Activated CD4-positive, alpha-beta T cell treated with anti-CD3 and anti-CD28 coated beads for 36 hours (primary cell): Measurements from ENCODE around the gene RAD51B. TPM values are rescaled to one million over a fixed set of nuclear protein-coding genes. Genes with fewer than 3 reads are reported as not detected.

Experiments
- ATAC-seq: fragments of 200-7000 bp; cut with Tn5 transposase; one replicate; pipeline ENCODE4 v1.10.0; 2021; ENCODE audit warnings: mild to moderate bottlenecking, moderate library complexity
- CTCF ChIA-PET: fragments of 350-600 bp; sonication (Branson Sonifier 250); formaldehyde crosslinking; loops from one replicate; lab custom pipeline; 2021; ENCODE audit warnings: antibody characterized with exemption; lab: Charles Lee
- POLR2A ChIA-PET: fragments of 350-600 bp; sonication (Branson Sonifier 250); formaldehyde crosslinking; loops from one replicate; lab custom pipeline; 2021; ENCODE audit warnings: antibody characterized with exemption, inconsistent platforms; lab: Charles Lee
- DNase-seq: peaks from one replicate; pipeline ENCODE4 v3.0.0-alpha.2; 2020
- H3K27ac Mint-ChIP-seq: one replicate; pipeline ENCODE4 v1.8.0; 2021; ENCODE audit warnings: mixed read lengths
- H3K27me3 Mint-ChIP-seq: one replicate; pipeline ENCODE4 v1.8.0; 2021; ENCODE audit warnings: mixed read lengths
- H3K36me3 Mint-ChIP-seq: one replicate; pipeline ENCODE4 v1.8.0; 2021; ENCODE audit warnings: low read depth, mixed read lengths
- H3K4me1 Mint-ChIP-seq: one replicate; pipeline ENCODE4 v1.8.0; 2021; ENCODE audit warnings: mixed read lengths
- H3K4me3 Mint-ChIP-seq: one replicate; pipeline ENCODE4 v1.8.0; 2021; ENCODE audit warnings: mild to moderate bottlenecking, moderate library complexity, mixed read lengths
- H3K9me3 Mint-ChIP-seq: one replicate; pipeline ENCODE4 v1.8.0; 2021; ENCODE audit warnings: low read depth, mixed read lengths
- intact Hi-C, 2 experiments: fragments of 100-400 bp; cut with DNase I in 1 of 2; cut with micrococcal nuclease in 1 of 2; formaldehyde crosslinking; loops; one replicate each; pipeline versions ENCODE4 v1.14.2 to v1.15.1; 2022 to 2024; cut with DNase I, micrococcal nuclease
- total RNA-seq, 2 experiments: library from RNA; stranded (reverse); gene quantifications; one replicate each; pipeline ENCODE4 v1.2.3, GENCODE V29; 2021

The RAD51B gene
- total RNA-seq, 2 experiments from 2014 or later = 26.4 to 39.9 TPM

GRCh38 chr14:68586896-68587751 lies 767.5 kb downstream of the RAD51B start:
- ATAC-seq (no peak), DNase-seq (no peak)
- ChIA-PET POLR2A (no interaction called here), CTCF (interaction anchor here (0.7 to 1.0 kb wide), 4 partner anchors 9 to 294 kb away, joined by 3 to 5 read pairs (median 4); no protein-coding TSS in a partner anchor)
- Mint-ChIP-seq H3K36me3 (no peaks in the 10 kb centered on the region), H3K4me3 (no peak overlapping the region), H3K27ac (no peak overlapping the region), H3K27me3 (no peaks in the 10 kb centered on the region), H3K4me1 (no peaks in the 10 kb centered on the region), H3K9me3 (no peaks in the 10 kb centered on the region)
- intact Hi-C loops = no loop called here

- DNase-seq (no peak), ATAC-seq (no peak)
- Mint-ChIP-seq H3K27me3 (no peaks in the 10 kb centered on the region), H3K9me3 (no peaks in the 10 kb centered on the region), H3K27ac (no peak overlapping the region), H3K4me3 (no peak overlapping the region), H3K36me3 (no peaks in the 10 kb centered on the region), H3K4me1 (no peaks in the 10 kb centered on the region)
- intact Hi-C loops = no loop called here
- ChIA-PET POLR2A (interaction anchor here (0.7 kb wide), 1 partner anchor 115 kb away, joined by 3 read pairs; no protein-coding TSS in a partner anchor), CTCF (interaction anchor here (1.0 kb wide), 2 partner anchors 115 to 122 kb away, joined by 3 to 5 read pairs; no protein-coding TSS in a partner anchor)
Measured at GRCh38 chr14:68587931-68588330, 768.4 kb downstream of the RAD51B start.

GRCh38 chr14:68589447-68590200 lies 770.0 kb downstream of the RAD51B start:
- H3K4me1 Mint-ChIP-seq = peaks cover 12% of the 10 kb centered on the region

GRCh38 chr14:68590201-68590522 lies 770.6 kb downstream of the RAD51B start:
- Mint-ChIP-seq H3K4me3 (no peak overlapping the region), H3K36me3 (no peaks in the 10 kb centered on the region), H3K4me1 (peaks cover 12% of the 10 kb centered on the region), H3K27me3 (no peaks in the 10 kb centered on the region), H3K9me3 (no peaks in the 10 kb centered on the region), H3K27ac (no peak overlapping the region)
- DNase-seq (no peak), ATAC-seq (no peak)
- POLR2A ChIA-PET = interaction anchor here (0.7 to 1.1 kb wide), 2 partner anchors 11 to 26 kb away, joined by 3 read pairs; no protein-coding TSS in a partner anchor
- intact Hi-C loops = no loop called here
- CTCF ChIA-PET = no interaction called here

More at GRCh38 chr14:68589447-68590200, 770.0 kb downstream of the RAD51B start:
- no peak for ATAC-seq
- Mint-ChIP-seq H3K9me3 (no peaks in the 10 kb centered on the region), H3K27ac (no peak overlapping the region), H3K36me3 (no peaks in the 10 kb centered on the region), H3K27me3 (no peaks in the 10 kb centered on the region), H3K4me3 (no peak overlapping the region)
- POLR2A ChIA-PET = interaction anchor here (0.7 to 1.1 kb wide), 2 partner anchors 12 to 26 kb away, joined by 3 read pairs; no protein-coding TSS in a partner anchor
- DNase-seq = no peak
- intact Hi-C loops = no loop called here
- CTCF ChIA-PET = no interaction called here

- Mint-ChIP-seq H3K4me1 (peaks cover 12% of the 10 kb centered on the region), H3K27ac (no peak overlapping the region), H3K4me3 (no peak overlapping the region), H3K36me3 (no peaks in the 10 kb centered on the region), H3K27me3 (no peaks in the 10 kb centered on the region), H3K9me3 (no peaks in the 10 kb centered on the region)
- no peak for ATAC-seq
- ChIA-PET POLR2A (no interaction called here), CTCF (interaction anchor here (0.6 kb wide), 1 partner anchor 249 kb away, joined by 3 read pairs; no protein-coding TSS in a partner anchor)
- DNase-seq = no peak
- intact Hi-C loops = no loop called here
Measured at GRCh38 chr14:68591786-68592185, 772.2 kb downstream of the RAD51B start.

- Mint-ChIP-seq H3K4me1 (peaks cover 12% of the 10 kb centered on the region), H3K27ac (no peak overlapping the region), H3K27me3 (no peaks in the 10 kb centered on the region), H3K36me3 (no peaks in the 10 kb centered on the region), H3K4me3 (no peak overlapping the region), H3K9me3 (no peaks in the 10 kb centered on the region)
- POLR2A ChIA-PET = no interaction called here
- CTCF ChIA-PET = interaction anchor here (0.7 kb wide), 2 partner anchors 11 to 66 kb away, joined by 3 read pairs; no protein-coding TSS in a partner anchor
- DNase-seq (no peak), ATAC-seq (no peak)
- intact Hi-C loops = no loop called here
Measured at GRCh38 chr14:68592948-68593556, 773.5 kb downstream of the RAD51B start.

GRCh38 chr14:68593806-68594536 lies 774.4 kb downstream of the RAD51B start:
- Mint-ChIP-seq H3K27me3 (no peaks in the 10 kb centered on the region), H3K9me3 (no peaks in the 10 kb centered on the region), H3K27ac (peak overlapping the region; percentile 56), H3K4me3 (no peak overlapping the region), H3K36me3 (no peaks in the 10 kb centered on the region), H3K4me1 (peaks cover 12% of the 10 kb centered on the region)
- DNase-seq (no peak), ATAC-seq (no peak)
- intact Hi-C loops = no loop called here
- CTCF ChIA-PET = interaction anchor here (0.7 kb wide), 1 partner anchor 672 kb away, joined by 4 read pairs; no protein-coding TSS in a partner anchor
- POLR2A ChIA-PET = no interaction called here

- H3K9me3 Mint-ChIP-seq = no peaks in the 10 kb centered on the region
- DNase-seq (no peak), ATAC-seq (no peak)
- no peak overlapping the region for H3K4me3 Mint-ChIP-seq
- no peaks in the 10 kb centered on the region for H3K27me3 Mint-ChIP-seq
- intact Hi-C loops = no loop called here
- H3K36me3 Mint-ChIP-seq = no peaks in the 10 kb centered on the region
- ChIA-PET POLR2A (no interaction called here), CTCF (interaction anchor here (0.7 kb wide), 1 partner anchor 673 kb away, joined by 4 read pairs; no protein-coding TSS in a partner anchor)
- no peak overlapping the region for H3K27ac Mint-ChIP-seq
- H3K4me1 Mint-ChIP-seq = peaks cover 12% of the 10 kb centered on the region
Measured at GRCh38 chr14:68594737-68595380, 775.3 kb downstream of the RAD51B start.

- ATAC-seq = no peak
- H3K27me3 Mint-ChIP-seq = no peaks in the 10 kb centered on the region
- CTCF ChIA-PET = interaction anchor here (0.7 to 0.9 kb wide), 3 partner anchors 16 to 78 kb away, joined by 3 to 4 read pairs (median 3); no protein-coding TSS in a partner anchor
Measured at GRCh38 chr14:68596211-68596610, 776.6 kb downstream of the RAD51B start.

GRCh38 chr14:68596701-68597100 lies 777.1 kb downstream of the RAD51B start:
- ChIA-PET CTCF (interaction anchor here (0.8 to 0.9 kb wide), 2 partner anchors 35 to 78 kb away, joined by 3 to 4 read pairs; no protein-coding TSS in a partner anchor), POLR2A (no interaction called here)
- intact Hi-C loops = no loop called here
- Mint-ChIP-seq H3K27me3 (no peaks in the 10 kb centered on the region), H3K27ac (no peak overlapping the region), H3K9me3 (no peaks in the 10 kb centered on the region), H3K4me1 (peaks cover 12% of the 10 kb centered on the region), H3K4me3 (no peak overlapping the region), H3K36me3 (no peaks in the 10 kb centered on the region)
- DNase-seq (no peak), ATAC-seq (no peak)

More at GRCh38 chr14:68596211-68596610, 776.6 kb downstream of the RAD51B start:
- Mint-ChIP-seq H3K9me3 (no peaks in the 10 kb centered on the region), H3K36me3 (no peaks in the 10 kb centered on the region), H3K4me1 (peaks cover 12% of the 10 kb centered on the region), H3K4me3 (no peak overlapping the region), H3K27ac (no peak overlapping the region)
- intact Hi-C loops = no loop called here
- POLR2A ChIA-PET = no interaction called here
- no peak for DNase-seq
